Transverse colon (tissue), 4 donors: ENCODE data around the gene TOB2. TPM values are rescaled to one million over a fixed set of nuclear protein-coding genes. Genes with fewer than 3 reads are reported as not detected.
"Not testable (repeated sequence)": the region's sequence is repeated elsewhere in the genome, so short reads cannot be mapped to it uniquely, and the experiment has no call there.

ENCODE experiments used
- DNase-seq: peaks from one replicate; pipeline ENCODE4 v3.0.0-alpha.2; 2019
- H3K27ac ChIP-seq, 4 donors: fragments of 200-600 bp; sonication (generic); 2 replicates each; pipeline ENCODE4 v1.5.1; 2016 to 2018; ENCODE audit warnings: inconsistent platforms in 4 of 4
- H3K27me3 ChIP-seq: fragments of 200-600 bp; sonication (generic); 2 replicates; pipeline ENCODE4 v1.5.1; 2017; ENCODE audit warnings: inconsistent platforms
- H3K36me3 ChIP-seq, 4 donors: fragments of 200-600 bp; sonication (generic); 2 replicates each; pipeline ENCODE4 v1.5.1; 2017 to 2019; ENCODE audit warnings: inconsistent platforms in 4 of 4
- H3K4me1 ChIP-seq, 4 donors: fragments of 200-600 bp; sonication (generic); 2 replicates each; pipeline ENCODE4 v1.5.1; 2017 to 2020; ENCODE audit warnings: inconsistent platforms in 4 of 4
- H3K4me3 ChIP-seq, 4 donors: fragments of 200-600 bp; sonication (generic); 1 replicate in 1 of 4; 2 replicates in 3 of 4; pipeline versions ENCODE4 v1.5.1 to v1.6.1; 2017 to 2019; ENCODE audit warnings: inconsistent platforms in 4 of 4
- H3K9me3 ChIP-seq, 2 donors: fragments of 200-600 bp; sonication (generic); 2 replicates each; pipeline ENCODE4 v1.5.1; 2017 to 2019; ENCODE audit warnings: inconsistent platforms in 2 of 2
- CTCF ChIP-seq, 5 experiments: fragments of 200-600 bp in 3 of 5; fragments of 450-650 bp in 2 of 5; sonication (generic) in 3 of 5; IDR thresholded peaks; 1 replicate in 2 of 5; 2 replicates in 3 of 5; pipeline ENCODE4 v1.5.1; 2016 to 2017; ENCODE audit warnings: antibody characterized with exemption in 5 of 5, inconsistent platforms in 3 of 5, mild to moderate bottlenecking in 2 of 5, moderate library complexity in 1 of 5
- EP300 ChIP-seq: sonication (generic); formaldehyde crosslinking; IDR thresholded peaks from one replicate; pipeline ENCODE4 v1.6.1; 2017; ENCODE audit warnings: antibody characterized with exemption, low read depth
- POLR2A ChIP-seq: fragments of 450-650 bp; IDR thresholded peaks from one replicate; pipeline ENCODE4 v1.6.1; 2016; ENCODE audit warnings: antibody characterized with exemption, mild to moderate bottlenecking, moderate library complexity
- POLR2AphosphoS5 ChIP-seq, 3 donors: sonication (generic); formaldehyde crosslinking; IDR thresholded peaks; one replicate each; pipeline ENCODE4 v1.6.1; 2016; ENCODE audit warnings: antibody characterized with exemption in 3 of 3
- WGBS, 2 donors: methylation state at CpG; one replicate each; pipeline ENCODE4 v1.1.5; 2018; ENCODE audit warnings: low coverage in 1 of 2; 5-methylcytosine and 5-hydroxymethylcytosine counted together
- in situ Hi-C, 4 donors: fragments of 200-750 bp; cut with MboI; loops; one replicate each; pipeline versions ENCODE4 v1.15.0 to v1.15.1; 2017; ENCODE audit warnings: low sequenced_read_pairs in 3 of 4, low pct_ligation_motif_present in 1 of 4, low pct_unique_long_range_greater_than_20kb in 1 of 4
- intact Hi-C: fragments of 100-400 bp; cut with DNase I; formaldehyde crosslinking; loops from one replicate; pipeline ENCODE4 v1.15.1; 2023; ENCODE audit warnings: low total_unique reads
- total RNA-seq, 4 donors: library from RNA; depleted of rRNA; stranded (reverse); fragments of >200 nt; gene quantifications; one replicate each; pipeline ENCODE4 v1.1.0, GENCODE V29; 2016

The TOB2 gene
- total RNA-seq, 4 donors from 2014 or later: 22.7 to 64.0 (median 49.7) TPM

GRCh38 chr22:41469218-41469851 is 22.7 kb upstream of the TOB2 start:
- Histone ChIP-seq H3K4me1 (peaks cover 12 to 45% (median 30%) of the 10 kb centered on the region in 4 donors), H3K4me3 (peak overlapping the region; percentile 72 to 100 (median 88)), H3K36me3 (peaks cover 0 to 27% (median 12%) of the 10 kb centered on the region in 4 donors), H3K9me3 (no peaks in the 10 kb centered on the region), H3K27me3 (no peaks in the 10 kb centered on the region), H3K27ac (peak overlapping the region; percentile 96 to 100 (median 98))
- no peak for TF ChIP-seq EP300
- TF ChIP-seq POLR2A: peak; percentile 52
- TF ChIP-seq CTCF (IDR thresholded peaks at IDR 0.05): no peak
- no peak for TF ChIP-seq POLR2AphosphoS5 (IDR thresholded peaks at IDR 0.05)
- peak; percentile 81 for DNase-seq
- 2 to 4% methylated on average over 6 to 17 of the region's 30 CpGs for WGBS, 2 donors
- in situ Hi-C loops: no loop called here
- intact Hi-C loops: no loop called here

- TF ChIP-seq POLR2A: peak; percentile 79
- peak; percentile 90 to 96 (median 94) for TF ChIP-seq POLR2AphosphoS5 (IDR thresholded peaks at IDR 0.05)
- no peak for TF ChIP-seq EP300
- TF ChIP-seq CTCF (IDR thresholded peaks at IDR 0.05): peak in 1 of 5 experiments; percentile 32
- H3K36me3 ChIP-seq: peaks cover 0 to 34% (median 16%) of the 10 kb centered on the region in 4 donors
- intact Hi-C loops: no loop called here
- H3K4me1 ChIP-seq: peaks cover 12 to 45% (median 29%) of the 10 kb centered on the region in 4 donors
- H3K9me3 ChIP-seq: no peaks in the 10 kb centered on the region
- peak; percentile 98 for DNase-seq
- H3K4me3 ChIP-seq: peak within 1 kb of the TSS; percentile 72 to 100 (median 88)
- H3K27me3 ChIP-seq: no peaks in the 10 kb centered on the region
- WGBS, 2 donors: 1% methylated on average over 44 of the region's 51 CpGs; no CpG with 5 or more reads in 1 of the 2 donors
- in situ Hi-C loops: no loop called here
- H3K27ac ChIP-seq: peak within 1 kb of the TSS; percentile 96 to 100 (median 98)
These were observed 22.0 kb upstream of the TOB2 start, which contains the start of the genes ACO2 and PHF5A for GRCh38 chr22:41468381-41469217. TSS of gene ACO2 (plus strand) at chr22:41469117. CDS start at chr22:41469147, 30 bp downstream. TSS of gene PHF5A (minus strand) at chr22:41468692. CDS start at chr22:41468653, 39 bp downstream.

GRCh38 chr22:41461901-41462300 is 15.3 kb upstream of the TOB2 start:
- no peak overlapping the region for H3K4me3 ChIP-seq
- peaks cover 0 to 75% (median 35%) of the 10 kb centered on the region in 4 donors for H3K36me3 ChIP-seq
- in situ Hi-C loops (no loop called here), intact Hi-C loops (no loop called here)
- no peak for DNase-seq
- H3K27me3 ChIP-seq: no peaks in the 10 kb centered on the region
- TF ChIP-seq POLR2AphosphoS5 (IDR thresholded peaks at IDR 0.05) (no peak), EP300 (no peak), CTCF (IDR thresholded peaks at IDR 0.05) (no peak), POLR2A (no peak)
- H3K27ac ChIP-seq: no peak overlapping the region
- peaks cover 0 to 3% (median 2%) of the 10 kb centered on the region in 4 donors for H3K4me1 ChIP-seq
- H3K9me3 ChIP-seq: no peaks in the 10 kb centered on the region
- WGBS, 2 donors: 89 to 100% methylated on average over 1 to 4 of the region's 4 CpGs

- in situ Hi-C loops, DNase-seq, H3K9me3 ChIP-seq, H3K27ac ChIP-seq, intact Hi-C loops, H3K4me3 ChIP-seq, H3K27me3 ChIP-seq, H3K4me1 ChIP-seq: not testable (repeated sequence)
- WGBS, 2 donors: 72 to 75% methylated on average over 3 to 5 of the region's 5 CpGs
- H3K36me3 ChIP-seq: peaks cover 0 to 59% (median 27%) of the 10 kb centered on the region in 4 donors
These were observed 13.5 kb upstream of the TOB2 start for GRCh38 chr22:41460071-41460470.
